Endothelial cell of umbilical vein (primary cell): ENCODE results near the gene TRIM10. TPM values are rescaled to one million over a fixed set of nuclear protein-coding genes. Genes with fewer than 3 reads are reported as not detected.

Experiments
- BruUV-seq: library from RNA; stranded (reverse); fragments of 400-500 nt; replicated peaks from 2 replicates; lab custom pipeline; 2021; lab: Mats Ljungman, UMichigan
- CTCF ChIA-PET: fragments of 300-600, 350-600 bp; sonication (Branson Sonifier 250); formaldehyde crosslinking; loops from one replicate; lab custom pipeline; 2021; ENCODE audit warnings: antibody characterized with exemption, inconsistent platforms; lab: Charles Lee
- POLR2A ChIA-PET: fragments of 300-600, 350-600 bp; sonication (Branson Sonifier 250); formaldehyde crosslinking; loops from one replicate; lab custom pipeline; 2021; ENCODE audit warnings: antibody characterized with exemption, inconsistent platforms; lab: Charles Lee
- DNase-seq: peaks from one replicate; pipeline ENCODE4 v3.0.0-alpha.2; 2011; ENCODE audit warnings: low read depth, low spot score
- FAIRE-seq: peaks from 2 replicates; lab custom pipeline; 2011; peaks lifted over from hg19 to GRCh38; lab: Jason Lieb, UNC
- H2AFZ ChIP-seq: 2 replicates; pipeline ENCODE4 v1.6.0; 2012; ENCODE audit warnings: low read depth, low read length, control low read depth, inconsistent platforms
- H3K27ac ChIP-seq: 2 replicates; pipeline ENCODE4 v1.5.1; 2011; ENCODE audit warnings: low read depth, mild to moderate bottlenecking, control low read depth, low read length, moderate library complexity; ENCODE audit not compliant: insufficient read depth
- H3K27me3 ChIP-seq, 2 experiments: 2 replicates each; pipeline versions ENCODE4 v1.6.0 to v1.6.1; 2011; ENCODE audit warnings: low read length in 2 of 2, mixed read lengths in 1 of 2; ENCODE audit not compliant: control insufficient read depth in 2 of 2, insufficient read depth in 2 of 2
- H3K36me3 ChIP-seq, 2 experiments: 2 replicates in 1 of 2; 3 replicates in 1 of 2; pipeline ENCODE4 v1.5.1; 2011; ENCODE audit warnings: low read length in 2 of 2, mild to moderate bottlenecking in 1 of 2, moderate library complexity in 1 of 2; ENCODE audit not compliant: control insufficient read depth in 2 of 2, insufficient read depth in 2 of 2; ENCODE audit errors: extremely low read depth in 1 of 2
- H3K4me1 ChIP-seq: 3 replicates; pipeline ENCODE4 v1.5.1; 2011; ENCODE audit warnings: mild to moderate bottlenecking, low read length; ENCODE audit not compliant: control insufficient read depth, insufficient read depth; ENCODE audit errors: extremely low read depth
- H3K4me2 ChIP-seq: 2 replicates; pipeline ENCODE4 v1.6.1; 2011; ENCODE audit warnings: low read length, control low read depth, mixed read lengths; ENCODE audit not compliant: insufficient read depth
- H3K4me3 ChIP-seq, 3 experiments: fragments of 200-600 bp in 1 of 3; sonication (generic), shearing (Covaris generic) in 1 of 3; replicated peaks in 1 of 3; 2 replicates each; pipeline ENCODE4 v1.5.1; 2011 to 2016; ENCODE audit warnings: control low read depth in 3 of 3, low read length in 3 of 3, mild to moderate bottlenecking in 2 of 3, inconsistent platforms in 1 of 3, low read depth in 1 of 3, moderate library complexity in 1 of 3; ENCODE audit not compliant: insufficient read depth in 1 of 3
- H3K79me2 ChIP-seq: 2 replicates; pipeline ENCODE4 v1.6.0; 2012; ENCODE audit warnings: low read length, inconsistent platforms; ENCODE audit not compliant: control insufficient read depth, insufficient read depth
- H3K9ac ChIP-seq: replicated peaks from 2 replicates; pipeline ENCODE3; 2011; ENCODE audit warnings: low read length, control low read depth; ENCODE audit not compliant: insufficient read depth; ENCODE audit errors: extremely low read depth
- H3K9me1 ChIP-seq: replicated peaks from 3 replicates; pipeline ENCODE4 v1.6.0; 2011; ENCODE audit warnings: mild to moderate bottlenecking, low read length; ENCODE audit not compliant: control insufficient read depth, insufficient read depth; ENCODE audit errors: extremely low read depth
- H3K9me3 ChIP-seq: replicated peaks from 2 replicates; pipeline ENCODE4 v1.5.1; 2012; ENCODE audit warnings: low read length, inconsistent platforms; ENCODE audit not compliant: control insufficient read depth, insufficient read depth
- H4K20me1 ChIP-seq: replicated peaks from 2 replicates; pipeline ENCODE3; 2011; ENCODE audit warnings: mild to moderate bottlenecking, low read length; ENCODE audit not compliant: control insufficient read depth, insufficient read depth; ENCODE audit errors: extremely low read depth
- CTCF ChIP-seq, 2 donors: IDR thresholded peaks; 1 replicate in 1 of 2; 2 replicates in 1 of 2; pipeline ENCODE4 v1.5.1; 2011; ENCODE audit warnings: low read length in 2 of 2, mild to moderate bottlenecking in 2 of 2, moderate library complexity in 2 of 2, control low read depth in 1 of 2, inconsistent platforms in 1 of 2, low read depth in 1 of 2; ENCODE audit not compliant: insufficient read depth in 1 of 2; ENCODE audit errors: extremely low read depth in 1 of 2
- EZH2 ChIP-seq: IDR thresholded peaks from 2 replicates; pipeline ENCODE4 v1.6.1; 2012; ENCODE audit warnings: borderline replicate concordance, low read depth, mild to moderate bottlenecking, moderate library complexity, low read length, inconsistent platforms; ENCODE audit not compliant: severe bottlenecking
- FOS ChIP-seq: IDR thresholded peaks from 2 replicates; pipeline ENCODE4 v1.6.1; 2011; ENCODE audit warnings: mild to moderate bottlenecking, low read length, moderate library complexity, borderline replicate concordance; ENCODE audit not compliant: insufficient read depth
- GATA2 ChIP-seq: IDR thresholded peaks from 2 replicates; pipeline ENCODE4 v1.7.0; 2011; ENCODE audit warnings: low read depth, mild to moderate bottlenecking, moderate library complexity, mixed read lengths, low read length; ENCODE audit not compliant: insufficient read length, insufficient read depth
- JUN ChIP-seq: IDR thresholded peaks from 2 replicates; pipeline ENCODE4 v1.6.1; 2011; ENCODE audit warnings: borderline replicate concordance, low read depth; ENCODE audit not compliant: insufficient read length, insufficient read depth
- MYC ChIP-seq: IDR thresholded peaks from one replicate; pipeline ENCODE4 v1.6.1; 2011; ENCODE audit warnings: mild to moderate bottlenecking, low read depth, low read length
- POLR2A ChIP-seq: IDR thresholded peaks from 2 replicates; pipeline ENCODE4 v1.6.1; 2012; ENCODE audit warnings: low read depth, mild to moderate bottlenecking, control low read depth, low read length
- POLR2AphosphoS5 ChIP-seq: IDR thresholded peaks from 2 replicates; pipeline ENCODE4 v1.6.1; 2012; ENCODE audit warnings: low read depth, mild to moderate bottlenecking, control low read depth, low read length, moderate library complexity; ENCODE audit not compliant: insufficient read depth
- dilution Hi-C: fragments of 300-500 bp; cut with MboI; formaldehyde crosslinking; loops from one replicate; pipeline ENCODE4 v1.15.0; 2019; ENCODE audit warnings: low sequenced_read_pairs; ENCODE audit not compliant: extremely low pct_ligation_motif_present
- intact Hi-C: fragments of 100-400 bp; cut with micrococcal nuclease; formaldehyde crosslinking; loops from one replicate; pipeline ENCODE4 v1.10.0; 2022
- polyA plus RNA-seq, 4 experiments: library from polyadenylated mRNA; depleted of rRNA in 3 of 4; stranded (reverse) in 3 of 4; unstranded in 1 of 4; fragments of >200 nt; gene quantifications; 2 replicates each; pipeline versions ENCODE4 v1.2.1 to v1.2.3, GENCODE V29; 2011 to 2012; ENCODE audit warnings: missing spikeins in 1 of 4
- total RNA-seq: library from RNA; stranded (reverse); gene quantifications from 2 replicates; pipeline ENCODE4 v1.2.3, GENCODE V29; 2021
- TF ChIP-seq, protein P1 (sequence below): IDR thresholded peaks from 2 replicates; pipeline ENCODE4 v1.6.1; 2011; ENCODE audit not compliant: insufficient read depth, insufficient read length

Gene TRIM10
- total and polyA plus RNA-seq, 2 donors (not counting 3 experiments of a cell fraction or from before 2014, with no cell fraction given), result not detected

DNA sequence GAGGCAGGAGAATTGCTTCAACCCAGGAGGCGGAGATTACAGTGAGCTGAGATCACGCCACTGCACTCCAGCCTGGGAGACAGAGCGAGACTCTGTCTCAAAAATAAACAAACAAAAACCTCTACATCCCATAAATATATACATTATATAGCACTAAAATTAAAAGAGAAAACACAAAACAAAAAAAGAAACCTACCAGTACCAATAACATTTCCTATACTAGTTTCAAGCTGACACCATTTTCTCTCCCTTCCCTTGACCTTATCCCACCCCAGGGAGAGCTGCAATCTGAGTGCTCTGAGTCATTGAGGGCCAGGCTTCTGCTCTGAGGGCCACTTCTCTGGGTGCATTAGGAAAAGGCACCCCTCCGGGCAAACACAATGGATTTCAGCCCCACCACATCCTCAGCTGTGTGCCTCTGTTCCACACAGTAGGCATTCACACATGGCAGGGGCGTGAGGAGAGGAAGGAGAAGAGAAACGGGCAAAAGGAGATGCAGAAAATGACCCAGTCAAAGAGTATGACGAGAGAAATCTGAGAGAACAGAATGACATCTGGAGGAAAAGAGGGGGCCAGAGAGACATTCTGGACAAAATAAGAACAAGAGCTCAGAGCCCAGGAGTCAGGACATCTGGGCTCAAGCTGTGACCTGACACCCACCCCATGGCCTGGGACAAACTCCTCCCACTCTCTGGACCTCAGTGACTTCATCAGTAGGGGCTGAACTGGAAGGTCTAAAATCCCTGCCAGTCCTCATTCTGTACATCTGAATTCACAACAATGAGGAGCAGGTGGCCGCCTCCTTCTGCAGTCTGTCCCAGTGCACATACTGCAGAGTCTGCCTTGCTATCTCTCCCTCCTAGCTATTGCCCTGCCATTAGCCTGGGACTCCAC lies 34.0 kb upstream of the TRIM10 start:
- H3K27ac ChIP-seq, result no peak overlapping the region
- POLR2A ChIA-PET, result no interaction called here
- FAIRE-seq, result no peak

GRCh38 chr6:30192076-30192475 lies 31.1 kb upstream of the TRIM10 start:
- H3K9me1 ChIP-seq, result no peaks in the 10 kb centered on the region

More for the DNA sequence above, 34.0 kb upstream of the TRIM10 start:
- peaks cover 9 to 28% of the 10 kb centered on the region in 2 experiments for H3K36me3 ChIP-seq
- H3K79me2 ChIP-seq, result no peaks in the 10 kb centered on the region
- no peaks in the 10 kb centered on the region for H3K27me3 ChIP-seq
- intact Hi-C loops, result no loop called here
- dilution Hi-C loops, result no loop called here
- TF ChIP-seq, protein P1, sequence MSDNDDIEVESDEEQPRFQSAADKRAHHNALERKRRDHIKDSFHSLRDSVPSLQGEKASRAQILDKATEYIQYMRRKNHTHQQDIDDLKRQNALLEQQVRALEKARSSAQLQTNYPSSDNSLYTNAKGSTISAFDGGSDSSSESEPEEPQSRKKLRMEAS, result no peak
- H3K4me2 ChIP-seq, result no peak overlapping the region
- H4K20me1 ChIP-seq, result no peaks in the 10 kb centered on the region
- no peak overlapping the region for H3K9ac ChIP-seq
- H2AFZ ChIP-seq, result no peak overlapping the region
- no peaks in the 10 kb centered on the region for H3K9me3 ChIP-seq
- DNase-seq, result no peak
- CTCF ChIA-PET, result interaction anchor here (1.2 to 1.3 kb wide), 2 partner anchors 21 to 92 kb away, joined by 3 to 4 read pairs; no protein-coding TSS in a partner anchor
- H3K4me1 ChIP-seq, result no peaks in the 10 kb centered on the region
- no peaks in the 10 kb centered on the region for H3K9me1 ChIP-seq
- no peak overlapping the region for H3K4me3 ChIP-seq
- no TSS peak for BruUV-seq

More at GRCh38 chr6:30192076-30192475, 31.1 kb upstream of the TRIM10 start:
- ChIA-PET POLR2A (no interaction called here), CTCF (no interaction called here)
- TF ChIP-seq MYC (no peak), EZH2 (no peak), CTCF (IDR thresholded peaks at IDR 0.05; ENCODE audit: extremely low read depth in 1 of 2, insufficient read depth in 1 of 2, low read depth in 1 of 2, low read length in 2 of 2) (no peak), FOS (no peak), JUN (no peak), POLR2AphosphoS5 (no peak), GATA2 (no peak), POLR2A (no peak)
- TF ChIP-seq, protein P1, result no peak
- H3K4me2 ChIP-seq, result no peak overlapping the region
- H3K36me3 ChIP-seq, result peaks cover 13 to 24% of the 10 kb centered on the region in 2 experiments
- DNase-seq (no peak), FAIRE-seq (no peak)
- H3K27me3 ChIP-seq, result no peaks in the 10 kb centered on the region
- no peak overlapping the region for H2AFZ ChIP-seq
- intact Hi-C loops, result no loop called here
- BruUV-seq, result no TSS peak
- no peaks in the 10 kb centered on the region for H3K4me1 ChIP-seq
- no peak overlapping the region for H3K4me3 ChIP-seq
- H3K9me3 ChIP-seq, result no peaks in the 10 kb centered on the region
- no peaks in the 10 kb centered on the region for H3K79me2 ChIP-seq
- no peak overlapping the region for H3K27ac ChIP-seq
- no peaks in the 10 kb centered on the region for H4K20me1 ChIP-seq
- H3K9ac ChIP-seq, result no peak overlapping the region
- dilution Hi-C loops, result no loop called here
